Eye (tissue), 1 donor: Measurements from ENCODE around the gene ANKRD37.
"Not testable (repeated sequence)": the region's sequence is repeated elsewhere in the genome, so short reads cannot be mapped to it uniquely, and the experiment has no call there.

Experiments
- DNase-seq: peaks from one replicate; pipeline ENCODE4 v3.0.0-alpha.2; 2015

The ANKRD37 gene, protein sequence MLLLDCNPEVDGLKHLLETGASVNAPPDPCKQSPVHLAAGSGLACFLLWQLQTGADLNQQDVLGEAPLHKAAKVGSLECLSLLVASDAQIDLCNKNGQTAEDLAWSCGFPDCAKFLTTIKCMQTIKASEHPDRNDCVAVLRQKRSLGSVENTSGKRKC

GRCh38 chr4:185396724-185397385 is at the start of gene ANKRD37:
Gene ANKRD37 (plus strand): TSS chr4:185396841. CDS start chr4:185396924, 83 bp downstream.
- DNase-seq = peak; percentile 63

DNA sequence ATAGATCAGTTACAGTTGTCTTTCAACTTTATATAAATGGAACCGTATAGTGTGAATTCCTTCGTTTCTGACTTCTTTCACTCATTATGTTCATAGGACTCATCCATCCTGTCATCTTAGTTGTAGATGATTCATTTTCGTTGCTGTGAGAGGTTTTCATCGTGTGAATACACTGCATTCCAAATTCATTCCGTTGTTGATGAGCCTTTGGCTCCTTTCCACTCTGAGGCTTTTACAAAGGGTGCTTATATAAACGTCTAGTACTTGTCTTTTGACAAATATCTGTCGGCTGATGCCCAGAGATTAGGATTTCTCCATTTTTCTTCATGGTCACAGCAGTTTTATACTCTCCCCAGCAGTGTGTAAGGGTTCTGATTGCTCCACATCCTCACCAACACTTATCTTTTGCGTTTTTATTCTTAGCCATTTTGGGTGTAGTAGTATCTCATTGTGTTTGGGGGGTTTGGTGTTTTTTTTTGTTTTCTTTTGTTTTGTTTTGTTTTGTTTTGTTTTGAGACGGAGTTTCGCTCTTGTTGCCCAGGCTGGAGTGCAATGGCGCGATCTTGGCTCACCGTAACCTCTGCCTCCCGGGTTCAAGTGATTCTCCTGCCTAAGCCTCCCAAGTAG is 49.6 kb upstream of the ANKRD37 start:
- no peak for DNase-seq

GRCh38 chr4:185351691-185352090 is 45.0 kb upstream of the ANKRD37 start:
- no peak for DNase-seq

DNA sequence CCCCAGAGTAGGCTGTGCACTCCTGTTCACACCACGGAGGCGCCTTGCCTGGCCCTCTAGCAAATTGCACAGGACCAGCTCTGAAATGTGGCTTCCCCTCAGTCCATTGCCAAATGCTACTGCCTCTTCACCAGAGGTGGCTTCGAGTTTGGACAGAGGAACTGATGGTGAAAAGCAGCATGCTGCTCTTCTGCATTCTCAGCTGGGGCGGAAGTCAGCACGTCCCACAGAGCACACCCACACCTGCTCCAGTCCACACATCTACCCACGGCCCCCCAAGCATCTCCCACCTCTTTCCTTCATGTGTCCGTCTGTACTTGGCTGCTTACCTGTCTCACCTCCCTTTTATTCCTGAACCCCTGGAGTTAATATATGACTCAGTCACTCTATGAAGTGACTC is 44.4 kb upstream of the ANKRD37 start:
- DNase-seq = no peak

DNA sequence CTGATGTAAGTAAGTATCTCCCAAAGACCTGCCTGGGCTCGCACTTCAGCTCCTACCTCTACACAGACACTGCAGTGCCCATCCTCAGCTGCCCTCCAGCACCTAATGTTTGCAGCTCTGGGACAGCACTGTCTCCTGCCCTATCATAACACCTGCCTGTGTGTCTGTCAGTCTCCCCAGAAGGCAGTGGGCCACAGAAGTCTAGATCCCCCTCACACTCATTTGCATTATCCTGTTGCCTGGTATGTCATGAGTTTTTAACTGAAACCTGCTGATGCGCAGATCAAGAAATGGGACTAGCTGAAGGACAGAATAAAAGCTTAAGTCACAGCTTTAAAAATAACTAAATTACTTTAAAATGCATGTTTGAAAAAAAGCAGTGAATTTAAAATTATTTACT is 43.9 kb upstream of the ANKRD37 start:
- DNase-seq = no peak

- DNase-seq = peak; percentile 21
Measured at GRCh38 chr4:185357211-185357610, 39.4 kb upstream of the ANKRD37 start.

GRCh38 chr4:185357733-185358440 is 38.8 kb upstream of the ANKRD37 start:
- no peak for DNase-seq

GRCh38 chr4:185358514-185358913 is 38.1 kb upstream of the ANKRD37 start:
- no peak for DNase-seq

DNA sequence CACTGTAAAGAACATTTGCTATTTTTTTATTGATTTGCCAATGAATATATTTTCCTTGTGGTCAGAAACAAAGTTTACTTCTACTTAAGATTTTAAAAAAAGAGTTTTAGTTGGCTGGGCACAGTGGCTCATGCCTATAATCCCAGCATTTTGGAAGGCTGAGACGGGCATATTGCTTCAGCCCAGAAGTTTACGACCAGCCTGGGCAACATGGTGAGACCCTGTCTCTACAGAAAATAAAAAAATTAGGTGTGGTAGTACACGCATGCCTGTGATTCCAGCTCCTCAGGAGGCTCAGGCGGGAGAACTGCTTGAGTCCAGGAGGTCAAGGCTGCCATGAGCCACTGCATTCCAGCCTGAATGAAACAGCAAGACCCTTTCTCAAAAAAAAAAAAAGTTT is 37.7 kb upstream of the ANKRD37 start:
- DNase-seq = no peak

DNA sequence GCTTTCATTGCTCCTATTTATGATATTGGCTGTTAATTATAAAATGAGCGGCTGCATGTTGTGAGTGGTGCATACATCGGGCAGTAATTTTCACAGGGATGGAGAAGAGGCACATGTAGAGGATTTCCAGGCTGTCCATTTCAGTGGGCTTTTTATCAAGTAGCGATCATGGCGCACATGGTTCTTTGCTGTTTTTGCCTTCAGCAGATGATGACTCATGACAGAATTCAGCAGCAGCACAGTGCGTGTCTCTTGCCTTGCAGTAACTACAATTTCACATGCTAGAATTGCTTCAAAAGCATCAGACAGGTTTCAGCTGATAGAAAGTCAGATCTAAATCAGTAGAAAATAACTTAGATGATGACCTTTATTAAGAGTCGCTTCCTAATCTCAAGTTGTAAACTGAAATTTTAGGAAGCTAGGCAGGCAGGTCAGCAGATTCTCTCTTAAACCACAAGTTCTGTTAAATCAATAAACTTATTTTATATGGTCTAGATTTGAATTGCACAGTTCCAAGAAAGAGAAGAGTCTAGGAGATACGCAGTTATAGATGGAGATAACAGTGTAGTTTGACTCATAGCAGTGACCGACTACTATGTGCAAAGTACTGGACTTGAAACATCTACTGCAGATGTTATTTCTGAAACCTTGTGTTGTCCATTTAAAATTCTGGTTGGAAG is 36.7 kb upstream of the ANKRD37 start:
- DNase-seq = no peak

- DNase-seq = no peak
Measured at GRCh38 chr4:185361872-185362271, 34.8 kb upstream of the ANKRD37 start.

- not testable (repeated sequence) for DNase-seq
Measured at GRCh38 chr4:185362570-185362969, 34.1 kb upstream of the ANKRD37 start.

DNA sequence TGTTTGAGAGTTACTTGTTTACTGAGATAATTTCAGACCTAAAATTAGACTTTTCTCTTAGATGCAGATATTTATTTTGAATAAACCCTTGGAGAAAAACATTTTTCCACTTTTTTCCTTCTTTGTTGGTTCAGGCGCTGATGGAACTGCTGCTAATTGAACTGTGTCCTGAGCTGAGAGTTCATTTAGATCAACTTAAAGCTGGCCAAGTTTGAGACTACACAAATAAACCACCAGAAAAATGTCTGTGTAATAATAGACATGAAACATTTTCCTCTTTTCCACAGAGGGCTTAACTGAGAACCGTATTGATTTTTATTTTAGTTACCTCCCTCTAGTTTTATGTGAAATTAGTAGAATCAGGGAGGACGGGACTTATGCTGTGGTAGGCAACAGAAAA is 33.4 kb upstream of the ANKRD37 start:
- no peak for DNase-seq

GRCh38 chr4:185364886-185365285 is 31.8 kb upstream of the ANKRD37 start:
- DNase-seq = no peak

DNA sequence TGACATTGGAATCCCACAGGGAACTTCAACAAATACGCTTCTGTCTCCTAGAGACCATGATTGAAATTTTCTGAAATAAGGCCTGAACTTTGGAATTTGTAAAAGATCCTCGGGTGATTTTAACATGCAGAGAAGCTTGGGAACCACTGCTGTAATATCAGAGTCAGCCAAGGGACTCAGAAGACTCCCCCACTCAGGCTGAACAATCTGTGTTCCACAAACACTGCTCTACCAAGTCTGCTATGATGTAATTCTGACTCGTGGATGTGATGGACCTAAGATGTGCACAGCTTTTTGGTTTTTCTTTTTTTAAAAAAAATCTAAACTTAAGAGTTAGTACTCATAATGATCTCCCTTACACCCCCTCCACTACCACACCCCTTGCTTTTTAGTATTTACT is 26.9 kb upstream of the ANKRD37 start:
- DNase-seq = no peak

GRCh38 chr4:185370268-185370949 is 26.2 kb upstream of the ANKRD37 start:
- no peak for DNase-seq

- DNase-seq = no peak
Measured at GRCh38 chr4:185371702-185372101, 24.9 kb upstream of the ANKRD37 start.

GRCh38 chr4:185374027-185374426 is 22.6 kb upstream of the ANKRD37 start:
- DNase-seq = no peak

DNA sequence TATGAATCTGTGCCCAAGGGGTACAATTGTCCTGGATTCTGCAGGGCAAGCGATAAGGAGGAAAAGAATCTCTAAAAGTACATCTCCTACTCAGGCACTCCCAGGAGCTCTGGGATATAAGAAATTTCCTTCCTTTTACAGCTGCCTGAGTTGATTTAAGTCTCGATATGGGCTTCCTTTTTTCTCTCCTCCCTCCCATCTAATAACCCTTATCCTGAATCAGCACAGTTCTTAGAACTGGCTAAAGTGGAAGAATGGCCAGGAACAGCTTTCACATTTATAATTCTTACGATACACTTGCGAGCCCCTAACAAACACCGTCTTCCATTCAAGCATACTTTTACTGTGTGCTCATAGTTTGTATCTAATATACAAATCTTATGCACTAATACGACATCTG is 22.1 kb upstream of the ANKRD37 start:
- DNase-seq = no peak

GRCh38 chr4:185378264-185378663 is 18.4 kb upstream of the ANKRD37 start:
- DNase-seq = no peak

DNA sequence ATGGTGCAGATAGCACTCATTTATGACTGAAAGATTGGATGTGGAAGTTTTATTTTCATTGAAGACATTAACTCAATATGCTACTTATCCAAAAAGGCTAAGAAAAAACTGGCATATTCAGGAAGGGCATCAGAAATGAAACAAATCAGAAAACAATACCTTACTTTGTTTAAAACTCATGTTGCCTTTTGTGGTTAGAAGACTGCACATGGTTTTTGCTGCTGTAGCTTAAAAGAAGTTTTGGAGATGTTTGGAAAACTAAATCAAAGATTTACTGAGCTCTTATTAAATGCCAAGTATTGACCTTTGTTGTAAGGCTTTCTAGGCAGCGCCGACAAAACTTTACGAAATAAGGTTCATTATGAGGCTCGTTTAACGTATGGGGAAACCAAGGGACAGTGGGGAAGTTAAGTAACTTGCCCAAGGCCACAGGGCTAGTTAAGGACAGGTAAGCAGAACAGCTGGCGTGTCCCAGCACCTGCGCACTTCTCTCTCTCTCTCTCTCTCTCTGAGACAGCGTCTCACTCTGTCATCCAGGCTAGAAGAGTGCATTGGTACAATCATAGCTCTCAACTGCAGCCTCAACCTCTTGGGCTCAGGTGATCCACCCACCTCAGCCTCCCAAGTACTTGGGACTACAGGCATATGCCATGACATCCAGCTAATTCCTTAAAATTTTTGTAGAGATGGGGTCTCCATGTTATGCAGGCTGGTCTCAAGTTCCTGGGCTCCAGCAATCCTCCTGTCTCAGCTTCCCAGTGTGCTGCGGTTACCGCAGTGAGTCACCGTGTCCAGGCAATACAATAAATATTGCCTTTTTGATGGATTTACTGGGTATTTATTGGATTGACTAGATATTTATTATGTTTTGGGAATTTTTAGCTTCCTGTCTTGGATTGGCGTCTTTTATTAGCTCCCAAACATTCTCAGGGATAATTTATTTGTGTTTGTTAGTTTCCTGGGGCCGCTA is 17.0 kb upstream of the ANKRD37 start:
- DNase-seq = no peak
